HepG2 (cell line): ENCODE results near the gene OR10R2. TPM values are rescaled to one million over a fixed set of nuclear protein-coding genes. Genes with fewer than 3 reads are reported as not detected.
"Not testable (repeated sequence)": the region's sequence is repeated elsewhere in the genome, so short reads cannot be mapped to it uniquely, and the experiment has no call there.

Source experiments
- ATAC-seq: fragments of 200-7000 bp; cut with Tn5 transposase; 3 replicates; pipeline ENCODE4 v1.9.1; 2020; ENCODE audit warnings: mild to moderate bottlenecking, moderate library complexity
- BruUV-seq: library from RNA; stranded (reverse); fragments of 400-500 nt; replicated peaks from 2 replicates; lab custom pipeline; 2021; lab: Mats Ljungman, UMichigan
- CTCF ChIA-PET: fragments of 300-600 bp; formaldehyde crosslinking; extraction: SDS; loops from one replicate; lab custom pipeline; 2021; ENCODE audit warnings: low total read pairs, inconsistent platforms, low intra/inter-chr PET ratio; lab: Yijun Ruan, JAX
- POLR2A ChIA-PET: fragments of 350-600 bp; sonication (Branson Sonifier 250); formaldehyde crosslinking; loops from one replicate; lab custom pipeline; 2020; ENCODE audit warnings: antibody characterized with exemption, inconsistent platforms; lab: Yijun Ruan, JAX
- DNase-seq: peaks from one replicate; pipeline ENCODE4 v3.0.0-alpha.2; 2015; ENCODE audit warnings: low spot score
- FAIRE-seq: peaks from 3 replicates; lab custom pipeline; 2011; peaks lifted over from hg19 to GRCh38; lab: Jason Lieb, UNC
- H2AFZ ChIP-seq: one replicate; pipeline ENCODE4 v1.6.1; 2011; ENCODE audit warnings: low read length, inconsistent platforms
- H3K27ac ChIP-seq: fragments of 300-600 bp; 3 replicates; pipeline ENCODE4 v1.8.0; 2011; ENCODE audit warnings: mixed run types, mild to moderate bottlenecking, mixed read lengths, low read length, inconsistent platforms; ENCODE audit not compliant: insufficient read depth; ENCODE audit errors: extremely low read length
- H3K27me3 ChIP-seq, 2 experiments: fragments of 200-600 bp in 1 of 2; 2 replicates in 1 of 2; 3 replicates in 1 of 2; pipeline versions ENCODE4 v1.6.0 to v1.8.0; 2011; ENCODE audit warnings: low read length in 2 of 2, mild to moderate bottlenecking in 2 of 2, moderate library complexity in 2 of 2, inconsistent platforms in 1 of 2; ENCODE audit not compliant: insufficient read depth in 2 of 2, control insufficient read depth in 1 of 2
- H3K36me3 ChIP-seq, 2 experiments: fragments of 200-600 bp in 1 of 2; replicated peaks in 1 of 2; 2 replicates in 1 of 2; 3 replicates in 1 of 2; pipeline versions ENCODE4 v1.5.1 to v1.8.0; 2011; ENCODE audit warnings: low read length in 2 of 2, inconsistent platforms in 1 of 2; ENCODE audit not compliant: insufficient read depth in 2 of 2, control insufficient read depth in 1 of 2
- H3K4me1 ChIP-seq: 2 replicates; pipeline ENCODE4 v1.5.1; 2012; ENCODE audit warnings: low read length, inconsistent platforms; ENCODE audit not compliant: insufficient read depth
- H3K4me2 ChIP-seq: 2 replicates; pipeline ENCODE4 v1.6.0; 2011; ENCODE audit warnings: low read depth, low read length, inconsistent platforms
- H3K4me3 ChIP-seq, 3 experiments: fragments of 200-600 bp in 1 of 3; sonication (generic), shearing (Covaris generic) in 1 of 3; replicated peaks in 1 of 3; 2 replicates each; pipeline ENCODE4 v1.5.1; 2011 to 2016; ENCODE audit warnings: low read length in 3 of 3, inconsistent platforms in 2 of 3, low read depth in 2 of 3, mild to moderate bottlenecking in 2 of 3, control low read depth in 1 of 3, mixed read lengths in 1 of 3; ENCODE audit not compliant: insufficient read depth in 1 of 3
- H3K79me2 ChIP-seq: one replicate; pipeline ENCODE4 v1.6.1; 2011; ENCODE audit warnings: low read length, inconsistent platforms; ENCODE audit not compliant: insufficient read depth
- H3K9ac ChIP-seq: 2 replicates; pipeline ENCODE4 v1.6.0; 2011; ENCODE audit warnings: mild to moderate bottlenecking, low read depth, low read length, inconsistent platforms; ENCODE audit not compliant: insufficient read depth
- H3K9me3 ChIP-seq: 2 replicates; pipeline ENCODE4 v1.5.1; 2012; ENCODE audit warnings: mild to moderate bottlenecking, low read length
- H4K20me1 ChIP-seq: 2 replicates; pipeline ENCODE4 v1.6.0; 2011; ENCODE audit warnings: inconsistent platforms, mild to moderate bottlenecking, low read length, moderate library complexity; ENCODE audit not compliant: insufficient read depth
- RNF2 ChIP-seq: fragments of 450-650 bp; conservative IDR thresholded peaks from 2 replicates; pipeline ENCODE4 v1.6.1; 2016; ENCODE audit warnings: low read depth
- ZMAT3 ChIP-seq: sonication (generic); formaldehyde crosslinking; conservative IDR thresholded peaks from 2 replicates; pipeline ENCODE4 v1.7.0; 2021; ENCODE audit warnings: missing genetic modification reagents
- ZMYM4 ChIP-seq: sonication (generic); formaldehyde crosslinking; IDR thresholded peaks from 2 replicates; pipeline ENCODE4 v1.8.1; 2023; ENCODE audit warnings: mild to moderate bottlenecking, missing genetic modification reagents
- ZNF569 ChIP-seq: sonication (generic); formaldehyde crosslinking; IDR thresholded peaks from 2 replicates; pipeline ENCODE4 v1.5.0; 2020; ENCODE audit warnings: mild to moderate bottlenecking, missing genetic modification reagents, moderate library complexity, borderline replicate concordance
- WGBS: methylation state at CpG from one replicate; pipeline ENCODE4 v1.1.6; 2017; ENCODE audit warnings: low lambda C conversion rate; 5-methylcytosine and 5-hydroxymethylcytosine counted together
- in situ Hi-C: cut with HindIII; loops from 2 replicates; pipeline ENCODE4 v1.10.0; 2017; ENCODE audit warnings: low pct_unique_long_range_greater_than_20kb; ENCODE audit not compliant: extremely low pct_ligation_motif_present
- intact Hi-C: fragments of 100-400 bp; cut with micrococcal nuclease; formaldehyde crosslinking; loops from one replicate; pipeline ENCODE4 v1.10.0; 2022; ENCODE audit not compliant: unreplicated experiment
- polyA plus RNA-seq, 8 experiments: library from polyadenylated mRNA; depleted of rRNA in 3 of 8; stranded (reverse) in 7 of 8; unstranded in 1 of 8; fragments of >200 nt; fragmentation: Illumina TruSeq in 4 of 8; extraction: Trizol in 4 of 8; gene quantifications; 2 replicates each; pipeline versions ENCODE4 v1.2.1 to v1.2.3, GENCODE V29; 2011 to 2016; ENCODE audit warnings: low read depth in 4 of 8, missing spikeins in 1 of 8, mixed read lengths in 1 of 8; ENCODE audit not compliant: insufficient read depth in 1 of 8
- total RNA-seq, 5 experiments: library from RNA; depleted of rRNA; stranded (reverse); fragments of >200 nt; fragmentation: Illumina TruSeq; extraction: Trizol; gene quantifications; 2 replicates each; pipeline ENCODE4 v1.2.3, GENCODE V29; 2016; ENCODE audit warnings: low read depth in 1 of 5
- TF ChIP-seq, protein P1 (sequence below), 2 experiments: fragments of 450-650 bp in 1 of 2; sonication (generic) in 1 of 2; formaldehyde crosslinking; IDR thresholded peaks; 2 replicates each; pipeline versions ENCODE4 v1.5.0 to v1.8.0; 2020 to 2022; ENCODE audit warnings: mild to moderate bottlenecking in 1 of 2, missing genetic modification reagents in 1 of 2
- TF ChIP-seq, protein P2 (sequence below): conservative IDR thresholded peaks from 2 replicates; pipeline ENCODE4 v1.6.1; 2018; ENCODE audit warnings: missing genetic modification reagents

Gene OR10R2
- total and polyA plus RNA-seq, 2 of the 13 experiments (the other 11 are each of a cell fraction or from before 2014, with no cell fraction given), result not detected

DNA sequence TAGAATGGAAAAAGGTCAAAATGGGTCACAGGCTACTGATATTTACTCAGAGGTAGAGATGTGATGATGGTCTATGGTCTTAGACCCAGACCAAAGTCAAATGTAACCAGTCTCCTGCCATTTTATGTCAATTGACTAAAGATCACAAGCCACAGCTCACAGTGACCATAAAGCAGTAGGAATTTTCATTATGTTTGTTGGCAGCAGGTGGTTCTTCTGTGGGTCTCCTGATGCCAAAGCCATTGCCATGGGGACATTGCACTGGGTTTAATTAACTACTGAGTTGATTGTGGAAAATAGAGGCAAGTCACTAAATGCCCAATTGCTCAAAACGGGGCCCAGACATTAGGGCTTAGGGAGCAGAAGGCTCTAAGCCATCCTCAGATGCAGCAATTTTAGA lies 45.9 kb upstream of the OR10R2 start, which contains the start of gene OR10K2 (continued):
- TF ChIP-seq ZMYM4 (CRISPR knock-in tag) (no peak), RNF2 (no peak), ZNF569 (CRISPR knock-in tag) (no peak), ZMAT3 (CRISPR knock-in tag) (no peak)
- TF ChIP-seq, protein P1, sequence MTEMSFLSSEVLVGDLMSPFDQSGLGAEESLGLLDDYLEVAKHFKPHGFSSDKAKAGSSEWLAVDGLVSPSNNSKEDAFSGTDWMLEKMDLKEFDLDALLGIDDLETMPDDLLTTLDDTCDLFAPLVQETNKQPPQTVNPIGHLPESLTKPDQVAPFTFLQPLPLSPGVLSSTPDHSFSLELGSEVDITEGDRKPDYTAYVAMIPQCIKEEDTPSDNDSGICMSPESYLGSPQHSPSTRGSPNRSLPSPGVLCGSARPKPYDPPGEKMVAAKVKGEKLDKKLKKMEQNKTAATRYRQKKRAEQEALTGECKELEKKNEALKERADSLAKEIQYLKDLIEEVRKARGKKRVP (CRISPR knock-in tag; IDR thresholded peaks at IDR 0.05), result no peak
- TF ChIP-seq, protein P2, sequence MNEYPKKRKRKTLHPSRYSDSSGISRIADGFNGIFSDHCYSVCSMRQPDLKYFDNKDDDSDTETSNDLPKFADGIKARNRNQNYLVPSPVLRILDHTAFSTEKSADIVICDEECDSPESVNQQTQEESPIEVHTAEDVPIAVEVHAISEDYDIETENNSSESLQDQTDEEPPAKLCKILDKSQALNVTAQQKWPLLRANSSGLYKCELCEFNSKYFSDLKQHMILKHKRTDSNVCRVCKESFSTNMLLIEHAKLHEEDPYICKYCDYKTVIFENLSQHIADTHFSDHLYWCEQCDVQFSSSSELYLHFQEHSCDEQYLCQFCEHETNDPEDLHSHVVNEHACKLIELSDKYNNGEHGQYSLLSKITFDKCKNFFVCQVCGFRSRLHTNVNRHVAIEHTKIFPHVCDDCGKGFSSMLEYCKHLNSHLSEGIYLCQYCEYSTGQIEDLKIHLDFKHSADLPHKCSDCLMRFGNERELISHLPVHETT, result no peak

DNA sequence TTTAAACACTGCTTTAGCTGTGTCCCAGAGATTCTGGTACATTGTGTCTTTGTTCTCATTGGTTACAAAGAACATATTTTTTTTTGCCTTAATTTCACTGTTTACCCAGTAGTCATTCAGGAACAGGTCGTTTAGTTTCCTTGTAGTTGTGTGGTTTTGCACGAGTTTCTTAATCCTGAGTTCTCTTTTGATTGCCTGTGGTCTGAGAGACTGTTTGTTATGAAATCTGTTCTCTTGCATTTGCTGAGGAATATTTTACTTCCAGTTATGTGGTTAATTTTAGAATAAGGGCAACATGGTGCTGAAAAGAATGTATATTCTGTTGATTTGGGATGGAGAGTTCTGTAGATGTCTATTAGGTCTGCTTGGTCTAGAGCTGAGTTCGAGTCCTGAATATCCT lies 41.9 kb upstream of the OR10R2 start:
- DNase-seq, H4K20me1 ChIP-seq, in situ Hi-C loops, FAIRE-seq, intact Hi-C loops, H2AFZ ChIP-seq, H3K4me2 ChIP-seq, CTCF ChIA-PET, BruUV-seq, H3K4me1 ChIP-seq, H3K27me3 ChIP-seq, H3K36me3 ChIP-seq, H3K79me2 ChIP-seq, H3K9ac ChIP-seq, ATAC-seq, H3K27ac ChIP-seq, H3K4me3 ChIP-seq, POLR2A ChIA-PET: not testable (repeated sequence)
- 0% methylated on average over 3 of the region's 3 CpGs for WGBS
- peaks cover 78% of the 10 kb centered on the region for H3K9me3 ChIP-seq
